Upper lobe of left lung (tissue), 6 donors: Measurements from ENCODE around the gene NFIB. TPM values are rescaled to one million over a fixed set of nuclear protein-coding genes. Genes with fewer than 3 reads are reported as not detected.

Experiments used
- ATAC-seq, 2 donors: fragments of 200-7000 bp; cut with Tn5 transposase; one replicate each; pipeline ENCODE4 v1.9.1; 2022; ENCODE audit warnings: mild to moderate bottlenecking in 2 of 2, moderate library complexity in 2 of 2; ENCODE audit not compliant: low FRiP score in 2 of 2
- DNase-seq, 2 donors: peaks; one replicate each; pipeline ENCODE4 v3.0.0-alpha.2; 2019 to 2020
- H3K27ac ChIP-seq, 4 donors: fragments of 200-600 bp; sonication (generic); one replicate each; pipeline ENCODE4 v1.5.1; 2016 to 2019
- H3K27me3 ChIP-seq, 4 donors: fragments of 200-600 bp; sonication (generic); one replicate each; pipeline ENCODE4 v1.5.1; 2017 to 2019
- H3K36me3 ChIP-seq, 4 donors: fragments of 200-600 bp; sonication (generic); one replicate each; pipeline ENCODE4 v1.5.1; 2016 to 2019
- H3K4me1 ChIP-seq, 4 donors: fragments of 200-600 bp; sonication (generic); one replicate each; pipeline ENCODE4 v1.5.1; 2018 to 2019
- H3K4me3 ChIP-seq, 4 donors: fragments of 200-600 bp; sonication (generic); one replicate each; pipeline ENCODE4 v1.5.1; 2017 to 2019; ENCODE audit warnings: mild to moderate bottlenecking in 2 of 4, moderate library complexity in 1 of 4
- H3K9me3 ChIP-seq, 4 donors: fragments of 200-600 bp; sonication (generic); one replicate each; pipeline ENCODE4 v1.5.1; 2018 to 2019
- EP300 ChIP-seq, 4 donors: sonication (generic); formaldehyde crosslinking; IDR thresholded peaks; one replicate each; pipeline ENCODE4 v1.5.1; 2017; ENCODE audit warnings: antibody characterized with exemption in 4 of 4, control low read depth in 2 of 4
- POLR2A ChIP-seq, 4 donors: fragments of 450-650 bp; IDR thresholded peaks; one replicate each; pipeline ENCODE4 v1.5.1; 2016 to 2017; ENCODE audit warnings: antibody characterized with exemption in 4 of 4, mild to moderate bottlenecking in 2 of 4
- POLR2AphosphoS5 ChIP-seq, 2 donors: sonication (generic); formaldehyde crosslinking; IDR thresholded peaks; one replicate each; pipeline ENCODE4 v1.5.1; 2017; ENCODE audit warnings: antibody characterized with exemption in 2 of 2
- WGBS, 2 donors: methylation state at CpG; one replicate each; pipeline ENCODE4 v1.1.5; 2017 to 2018; 5-methylcytosine and 5-hydroxymethylcytosine counted together
- total RNA-seq, 6 donors: library from RNA; depleted of rRNA in 4 of 6; stranded (reverse); fragments of >200 nt in 4 of 6; gene quantifications; one replicate each; pipeline versions ENCODE4 v1.1.0 to v1.2.1, GENCODE V29; 2016 to 2021
- TF ChIP-seq, protein P1 (sequence below), 6 experiments: fragments of 450-650 bp in 4 of 6; fragments of 200-600 bp in 2 of 6; sonication (generic) in 2 of 6; IDR thresholded peaks; one replicate each; pipeline ENCODE4 v1.5.1; 2016 to 2019; ENCODE audit warnings: antibody characterized with exemption in 6 of 6
- donor health status: DM: no; HTN: no; CAD: no; lungs with moderate emphysema.
- donor health status: DM: no; HTN: yes; CAD: no; lungs with severe emphysema.

Gene NFIB
- total RNA-seq, 6 donors from 2014 or later, result 33.9 to 109 (median 67.5) TPM

DNA sequence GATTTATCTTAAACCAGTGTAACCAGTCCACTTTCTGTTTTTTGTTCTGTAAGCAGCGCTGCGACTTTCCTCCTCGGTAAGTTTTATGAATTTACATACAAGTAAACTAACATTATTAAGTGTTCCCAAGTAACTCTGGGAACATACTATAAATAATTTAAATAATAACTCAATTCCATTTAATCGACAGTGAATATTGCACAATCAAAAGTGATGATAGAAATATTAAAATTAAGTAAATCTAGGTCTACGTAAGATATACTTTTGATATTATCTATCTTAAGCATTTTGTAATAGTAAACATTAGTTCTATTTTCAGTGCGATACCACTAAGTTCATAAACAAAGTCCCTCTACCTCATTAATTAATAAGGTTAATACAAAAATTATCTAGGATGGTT is 7.8 kb downstream of the NFIB start:
- no peaks in the 10 kb centered on the region for H3K27me3 ChIP-seq
- H3K9me3 ChIP-seq, result no peaks in the 10 kb centered on the region
- H3K4me3 ChIP-seq, result peak overlapping the region in 2 of 4 donors; percentile 1 to 83
- no peak for ATAC-seq
- H3K27ac ChIP-seq, result peak overlapping the region in 2 of 4 donors; percentile 7 to 44
- H3K4me1 ChIP-seq, result peaks cover 14 to 31% (median 15%) of the 10 kb centered on the region in 4 donors
- H3K36me3 ChIP-seq, result peaks cover 0 to 9% (median 3%) of the 10 kb centered on the region in 4 donors
- 66 to 69% methylated on average over 6 of the region's 6 CpGs for WGBS, 2 donors
- no peak for DNase-seq
- TF ChIP-seq, protein P1, sequence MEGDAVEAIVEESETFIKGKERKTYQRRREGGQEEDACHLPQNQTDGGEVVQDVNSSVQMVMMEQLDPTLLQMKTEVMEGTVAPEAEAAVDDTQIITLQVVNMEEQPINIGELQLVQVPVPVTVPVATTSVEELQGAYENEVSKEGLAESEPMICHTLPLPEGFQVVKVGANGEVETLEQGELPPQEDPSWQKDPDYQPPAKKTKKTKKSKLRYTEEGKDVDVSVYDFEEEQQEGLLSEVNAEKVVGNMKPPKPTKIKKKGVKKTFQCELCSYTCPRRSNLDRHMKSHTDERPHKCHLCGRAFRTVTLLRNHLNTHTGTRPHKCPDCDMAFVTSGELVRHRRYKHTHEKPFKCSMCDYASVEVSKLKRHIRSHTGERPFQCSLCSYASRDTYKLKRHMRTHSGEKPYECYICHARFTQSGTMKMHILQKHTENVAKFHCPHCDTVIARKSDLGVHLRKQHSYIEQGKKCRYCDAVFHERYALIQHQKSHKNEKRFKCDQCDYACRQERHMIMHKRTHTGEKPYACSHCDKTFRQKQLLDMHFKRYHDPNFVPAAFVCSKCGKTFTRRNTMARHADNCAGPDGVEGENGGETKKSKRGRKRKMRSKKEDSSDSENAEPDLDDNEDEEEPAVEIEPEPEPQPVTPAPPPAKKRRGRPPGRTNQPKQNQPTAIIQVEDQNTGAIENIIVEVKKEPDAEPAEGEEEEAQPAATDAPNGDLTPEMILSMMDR (IDR thresholded peaks at IDR 0.05), result no peak
- TF ChIP-seq POLR2A (IDR thresholded peaks at IDR 0.05), result no peak
- TF ChIP-seq POLR2AphosphoS5 (IDR thresholded peaks at IDR 0.05), result no peak
- no peak for TF ChIP-seq EP300 (IDR thresholded peaks at IDR 0.05)

DNA sequence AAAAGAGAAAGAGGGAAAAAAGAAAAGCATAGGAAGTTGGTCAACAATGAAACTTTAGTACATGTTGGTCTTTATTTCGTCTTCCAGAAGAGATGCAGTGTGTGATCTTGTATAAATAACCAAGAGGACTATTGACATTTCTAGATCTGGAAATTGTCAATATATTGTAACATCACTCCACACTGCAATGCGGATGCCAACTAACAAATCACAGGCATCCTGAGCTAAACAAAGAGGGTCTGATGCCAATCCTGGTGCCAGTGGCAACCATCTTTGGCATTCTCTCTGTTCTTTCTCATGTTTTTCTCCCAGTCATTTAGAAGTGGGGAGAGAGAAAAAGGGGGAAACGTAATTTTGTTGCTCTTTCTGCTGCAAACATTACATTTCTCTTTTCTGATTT is 9.7 kb downstream of the NFIB start:
- peaks cover 14 to 26% (median 16%) of the 10 kb centered on the region in 4 donors for H3K4me1 ChIP-seq
- H3K4me3 ChIP-seq, result no peak overlapping the region
- no peaks in the 10 kb centered on the region for H3K9me3 ChIP-seq
- no peak for DNase-seq
- ATAC-seq, result no peak
- TF ChIP-seq, protein P1 (IDR thresholded peaks at IDR 0.05), result no peak
- no peak for TF ChIP-seq EP300 (IDR thresholded peaks at IDR 0.05)
- no peak for TF ChIP-seq POLR2AphosphoS5 (IDR thresholded peaks at IDR 0.05)
- no peak for TF ChIP-seq POLR2A (IDR thresholded peaks at IDR 0.05)
- no peak overlapping the region for H3K27ac ChIP-seq
- H3K27me3 ChIP-seq, result no peaks in the 10 kb centered on the region
- peaks cover 0 to 9% (median 3%) of the 10 kb centered on the region in 4 donors for H3K36me3 ChIP-seq
- WGBS, 2 donors, result 81 to 83% methylated on average over 3 of the region's 3 CpGs

DNA sequence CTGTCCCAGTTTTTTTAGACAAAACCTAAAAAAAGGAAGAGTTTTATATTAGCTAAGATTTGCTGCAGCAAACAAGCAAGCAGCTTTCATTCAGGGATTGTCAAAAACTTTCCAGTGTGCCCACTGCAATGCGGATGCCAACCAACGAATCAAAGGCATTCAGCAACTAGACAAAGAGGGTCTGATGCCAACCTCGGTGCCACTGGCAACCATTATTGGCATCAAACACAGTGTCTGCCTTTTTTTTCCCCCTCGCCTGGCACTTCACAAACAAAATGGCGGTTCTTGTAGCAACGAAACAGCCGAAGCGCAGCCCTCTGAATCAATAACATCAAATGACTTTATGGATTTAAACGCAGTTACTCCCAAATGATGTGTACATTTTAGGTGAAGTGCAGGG is 10.4 kb downstream of the NFIB start:
- ATAC-seq, result no peak
- no peak overlapping the region for H3K27ac ChIP-seq
- peaks cover 0 to 9% (median 3%) of the 10 kb centered on the region in 4 donors for H3K36me3 ChIP-seq
- 88 to 89% methylated on average over 9 of the region's 9 CpGs for whole genome bisulfite sequencing, 2 donors
- H3K9me3 ChIP-seq, result no peaks in the 10 kb centered on the region
- H3K4me1 ChIP-seq, result peaks cover 14 to 25% (median 19%) of the 10 kb centered on the region in 4 donors
- H3K27me3 ChIP-seq, result no peaks in the 10 kb centered on the region
- TF ChIP-seq POLR2A (IDR thresholded peaks at IDR 0.05) (no peak), EP300 (IDR thresholded peaks at IDR 0.05) (no peak), POLR2AphosphoS5 (IDR thresholded peaks at IDR 0.05) (no peak)
- TF ChIP-seq, protein P1 (IDR thresholded peaks at IDR 0.05), result no peak
- DNase-seq, result no peak
- no peak overlapping the region for H3K4me3 ChIP-seq

DNA sequence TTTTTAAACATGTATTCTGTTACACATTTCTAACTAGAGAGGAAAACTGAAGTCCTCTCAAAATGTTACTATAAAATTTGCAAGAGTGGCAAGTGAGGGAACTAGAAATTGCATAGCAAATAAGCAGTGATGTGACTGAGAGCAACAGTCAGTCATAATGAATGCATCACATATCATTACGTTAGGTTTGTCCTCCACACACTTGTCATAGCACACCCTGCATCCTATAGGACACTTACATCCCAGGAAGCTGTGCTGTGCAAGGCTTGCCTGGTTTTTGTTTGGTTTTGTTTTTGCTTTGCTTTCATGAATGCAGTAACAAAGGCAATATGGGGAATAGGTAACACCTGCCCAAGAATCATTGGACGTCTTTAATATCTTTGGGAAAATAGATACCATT is 10.8 kb downstream of the NFIB start:
- 80 to 87% methylated on average over 2 of the region's 2 CpGs for WGBS, 2 donors
- Histone ChIP-seq H3K36me3 (peaks cover 0 to 9% (median 3%) of the 10 kb centered on the region in 4 donors), H3K4me1 (peaks cover 14 to 27% (median 19%) of the 10 kb centered on the region in 4 donors), H3K9me3 (no peaks in the 10 kb centered on the region), H3K27ac (no peak overlapping the region), H3K4me3 (no peak overlapping the region), H3K27me3 (no peaks in the 10 kb centered on the region)
- DNase-seq, result no peak
- no peak for ATAC-seq
- TF ChIP-seq EP300 (IDR thresholded peaks at IDR 0.05) (no peak), POLR2AphosphoS5 (IDR thresholded peaks at IDR 0.05) (no peak), POLR2A (IDR thresholded peaks at IDR 0.05) (no peak)
- TF ChIP-seq, protein P1 (IDR thresholded peaks at IDR 0.05), result no peak

DNA sequence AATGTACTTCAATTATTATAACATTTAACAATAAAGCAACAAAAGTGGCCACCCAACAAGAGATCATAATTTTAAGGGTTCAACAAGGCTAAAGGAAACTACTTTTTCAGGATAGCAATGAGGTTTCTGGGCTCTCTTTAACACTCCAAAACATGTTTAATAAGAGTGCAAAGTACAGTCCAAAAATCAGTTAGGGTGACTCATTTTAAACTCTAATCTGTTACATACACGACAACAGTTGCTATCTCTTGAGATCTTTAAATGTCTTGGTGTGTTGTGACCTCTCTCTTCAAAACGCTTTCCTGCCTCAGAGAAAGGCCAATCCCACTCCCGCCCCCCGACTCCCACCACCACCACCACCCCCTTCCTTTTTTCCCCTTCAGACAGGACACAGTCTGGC is 11.5 kb downstream of the NFIB start:
- DNase-seq (no peak), ATAC-seq (peak in 1 of 2 donors; percentile 31)
- TF ChIP-seq, protein P1 (IDR thresholded peaks at IDR 0.05), result no peak
- no peak for TF ChIP-seq POLR2A (IDR thresholded peaks at IDR 0.05)
- H3K27me3 ChIP-seq, result no peaks in the 10 kb centered on the region
- H3K4me3 ChIP-seq, result no peak overlapping the region
- peaks cover 14 to 27% (median 18%) of the 10 kb centered on the region in 4 donors for H3K4me1 ChIP-seq
- H3K27ac ChIP-seq, result peak overlapping the region in 2 of 4 donors; percentile 13 to 49
- WGBS, 2 donors, result 28 to 33% methylated on average over 4 of the region's 4 CpGs
- no peaks in the 10 kb centered on the region for H3K9me3 ChIP-seq
- H3K36me3 ChIP-seq, result peaks cover 0 to 9% (median 3%) of the 10 kb centered on the region in 4 donors
